Epithelial cell of prostate (primary cell): Measurements from ENCODE around the gene CYGB.
"Not testable (repeated sequence)": the region's sequence is repeated elsewhere in the genome, so short reads cannot be mapped to it uniquely, and the experiment has no call there.

ENCODE experiments used
- DNase-seq: peaks from one replicate; pipeline ENCODE4 v3.0.0-alpha.2; 2011; ENCODE audit warnings: low read depth, low spot score
- H3K27ac ChIP-seq: fragments of 450-650 bp; 2 replicates; pipeline ENCODE4 v1.5.1; 2017; ENCODE audit warnings: mild to moderate bottlenecking

The CYGB gene

GRCh38 chr17:76508472-76509063 is 28.9 kb downstream of the CYGB start:
- DNase-seq, H3K27ac ChIP-seq: not testable (repeated sequence)

- no peak for DNase-seq
- H3K27ac ChIP-seq = no peak overlapping the region
Measured at GRCh38 chr17:76506408-76507345, 30.8 kb downstream of the CYGB start.

GRCh38 chr17:76504117-76504516 is 33.4 kb downstream of the CYGB start:
- no peak for DNase-seq
- no peak overlapping the region for H3K27ac ChIP-seq

- H3K27ac ChIP-seq = no peak overlapping the region
Measured at GRCh38 chr17:76502341-76503211, 34.9 kb downstream of the CYGB start.

GRCh38 chr17:76501827-76502307 is 35.6 kb downstream of the CYGB start:
- peak overlapping the region; percentile 61 for H3K27ac ChIP-seq

More at GRCh38 chr17:76502341-76503211, 34.9 kb downstream of the CYGB start:
- DNase-seq = no peak

GRCh38 chr17:76501018-76501826 is 36.3 kb downstream of the CYGB start, which contains the start of gene RHBDF2:
Gene RHBDF2, minus strand, starts transcription at chr17:76501423. Its CDS starts 19,899 bp downstream, at chr17:76481524.
- DNase-seq = peak; percentile 39
- peak within 1 kb of the TSS; percentile 61 for H3K27ac ChIP-seq

More at GRCh38 chr17:76501827-76502307, 35.6 kb downstream of the CYGB start:
- no peak for DNase-seq

GRCh38 chr17:76500747-76501017 is 36.8 kb downstream of the CYGB start:
- DNase-seq = no peak
- peak overlapping the region; percentile 61 for H3K27ac ChIP-seq

GRCh38 chr17:76500074-76500746 is 37.3 kb downstream of the CYGB start:
- H3K27ac ChIP-seq = peak overlapping the region; percentile 61
- no peak for DNase-seq

GRCh38 chr17:76499267-76499667 is 38.2 kb downstream of the CYGB start:
- no peak for DNase-seq
- H3K27ac ChIP-seq = peak overlapping the region; percentile 61

- H3K27ac ChIP-seq = peak overlapping the region; percentile 61
Measured at GRCh38 chr17:76498876-76499251, 38.6 kb downstream of the CYGB start.

GRCh38 chr17:76497979-76498875 is 39.3 kb downstream of the CYGB start:
- DNase-seq = peak; percentile 53
- H3K27ac ChIP-seq = peak overlapping the region; percentile 61

More at GRCh38 chr17:76498876-76499251, 38.6 kb downstream of the CYGB start:
- no peak for DNase-seq

- no peak for DNase-seq
- H3K27ac ChIP-seq = peak overlapping the region; percentile 61
Measured at GRCh38 chr17:76497699-76497978, 39.9 kb downstream of the CYGB start.

GRCh38 chr17:76496464-76496863 is 41.0 kb downstream of the CYGB start:
- no peak for DNase-seq
- H3K27ac ChIP-seq = no peak overlapping the region

GRCh38 chr17:76495663-76496400 is 41.7 kb downstream of the CYGB start:
- no peak overlapping the region for H3K27ac ChIP-seq
- no peak for DNase-seq

- no peak for DNase-seq
- peak overlapping the region; percentile 33 for H3K27ac ChIP-seq
Measured at GRCh38 chr17:76493505-76494167, 43.9 kb downstream of the CYGB start.

GRCh38 chr17:76492989-76493501 is 44.5 kb downstream of the CYGB start:
- H3K27ac ChIP-seq = peak overlapping the region; percentile 33
- DNase-seq = peak; percentile 8
